Measurements from ENCODE around the gene CNTN2.

DNA sequence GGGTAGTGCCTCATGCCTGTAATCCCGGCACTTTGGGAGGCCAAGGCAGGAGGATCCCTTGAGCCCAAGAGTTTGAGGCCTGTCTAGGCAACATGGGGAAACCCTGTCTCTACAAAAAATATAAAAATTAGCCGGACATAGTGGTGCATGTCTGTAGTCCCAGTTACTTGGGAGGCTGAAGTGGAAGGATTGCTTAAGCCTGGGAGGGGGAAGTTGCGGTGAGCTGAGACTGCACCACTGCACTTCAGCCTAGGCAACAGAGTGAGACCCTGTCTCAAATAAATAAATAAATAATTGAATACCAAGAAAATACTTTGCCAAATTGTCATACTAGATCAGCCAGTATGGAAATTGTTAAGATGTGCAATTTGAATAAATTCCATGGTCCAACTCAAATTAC, 84.6 kb downstream of the CNTN2 start:
- TF ChIP-seq, protein P1, sequence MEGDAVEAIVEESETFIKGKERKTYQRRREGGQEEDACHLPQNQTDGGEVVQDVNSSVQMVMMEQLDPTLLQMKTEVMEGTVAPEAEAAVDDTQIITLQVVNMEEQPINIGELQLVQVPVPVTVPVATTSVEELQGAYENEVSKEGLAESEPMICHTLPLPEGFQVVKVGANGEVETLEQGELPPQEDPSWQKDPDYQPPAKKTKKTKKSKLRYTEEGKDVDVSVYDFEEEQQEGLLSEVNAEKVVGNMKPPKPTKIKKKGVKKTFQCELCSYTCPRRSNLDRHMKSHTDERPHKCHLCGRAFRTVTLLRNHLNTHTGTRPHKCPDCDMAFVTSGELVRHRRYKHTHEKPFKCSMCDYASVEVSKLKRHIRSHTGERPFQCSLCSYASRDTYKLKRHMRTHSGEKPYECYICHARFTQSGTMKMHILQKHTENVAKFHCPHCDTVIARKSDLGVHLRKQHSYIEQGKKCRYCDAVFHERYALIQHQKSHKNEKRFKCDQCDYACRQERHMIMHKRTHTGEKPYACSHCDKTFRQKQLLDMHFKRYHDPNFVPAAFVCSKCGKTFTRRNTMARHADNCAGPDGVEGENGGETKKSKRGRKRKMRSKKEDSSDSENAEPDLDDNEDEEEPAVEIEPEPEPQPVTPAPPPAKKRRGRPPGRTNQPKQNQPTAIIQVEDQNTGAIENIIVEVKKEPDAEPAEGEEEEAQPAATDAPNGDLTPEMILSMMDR (IDR thresholded peaks at IDR 0.05), result no peak
- TF ChIP-seq POLR2A (IDR thresholded peaks at IDR 0.05), result no peak
- TF ChIP-seq EP300 (IDR thresholded peaks at IDR 0.05; ENCODE audit: low read depth), result no peak
